ENCODE measurements around the gene ASTN2. TPM values are rescaled to one million over a fixed set of nuclear protein-coding genes. Genes with fewer than 3 reads are reported as not detected.

Gene ASTN2
- total and polyA plus RNA-seq, 2 experiments from 2014 or later = 5.8 to 7.5 TPM

- H4K20me1 ChIP-seq (ENCODE audit: insufficient read depth) = no peaks in the 10 kb centered on the region
- H3K4me1 ChIP-seq (ENCODE audit: insufficient read depth) = peaks cover 3% of the 10 kb centered on the region; the same call in 1 of the 2 replicates
- H3K9me2 ChIP-seq (ENCODE audit: insufficient read depth) = no peaks in the 10 kb centered on the region
- H3F3A ChIP-seq (ENCODE audit: insufficient read depth) = peaks cover 4% of the 10 kb centered on the region
- no peaks in the 10 kb centered on the region for H3K79me2 ChIP-seq (ENCODE audit: insufficient read depth)
- no peak for TF ChIP-seq EZH2phosphoT487 (IDR thresholded peaks at IDR 0.05; ENCODE audit: insufficient read depth, low read depth)
- TF ChIP-seq EZH2 (IDR thresholded peaks at IDR 0.05; ENCODE audit: insufficient read depth, poor library complexity, severe bottlenecking) = no peak
- H3K36me3 ChIP-seq (ENCODE audit: low read depth) = no peaks in the 10 kb centered on the region
- no peak overlapping the region for H3K27ac ChIP-seq
- H3K4me3 ChIP-seq = no peak overlapping the region
- H2AFZ ChIP-seq = no peak overlapping the region
- no peak overlapping the region for H3K9ac ChIP-seq
- 95 to 97% methylated on average over 1 of the region's 1 CpG for WGBS, 2 experiments (ENCODE audit: low coverage in 1 of 2, low lambda C conversion rate in 2 of 2, missing lambda C conversion rate in 2 of 2)
- H3K4me2 ChIP-seq (ENCODE audit: unreplicated experiment) = no peak overlapping the region
- no peaks in the 10 kb centered on the region for H3K27me3 ChIP-seq (replicated peaks; ENCODE audit: insufficient read depth)
- in situ Hi-C loops (cut with MboI) = no loop called here
- H3K9me3 ChIP-seq (ENCODE audit: low read depth) = no peaks in the 10 kb centered on the region
- DNase-seq = no peak
Measured at GRCh38 chr9:116416421-116416820, 998.4 kb downstream of the ASTN2 start.

GRCh38 chr9:116414374-116414773 is 1000.5 kb downstream of the ASTN2 start:
- Histone ChIP-seq H3F3A (ENCODE audit: insufficient read depth) (no peaks in the 10 kb centered on the region), H3K4me3 (no peak overlapping the region), H3K9me2 (ENCODE audit: insufficient read depth) (no peaks in the 10 kb centered on the region), H3K27ac (no peak overlapping the region), H3K9me3 (ENCODE audit: low read depth) (no peaks in the 10 kb centered on the region), H3K4me1 (ENCODE audit: insufficient read depth) (no peaks in the 10 kb centered on the region), H3K4me2 (ENCODE audit: unreplicated experiment) (no peak overlapping the region), H2AFZ (no peak overlapping the region), H3K79me2 (ENCODE audit: insufficient read depth) (no peaks in the 10 kb centered on the region), H3K9ac (no peak overlapping the region), H3K36me3 (ENCODE audit: low read depth) (no peaks in the 10 kb centered on the region), H3K27me3 (replicated peaks; ENCODE audit: insufficient read depth) (no peaks in the 10 kb centered on the region), H4K20me1 (ENCODE audit: insufficient read depth) (no peaks in the 10 kb centered on the region)
- no peak for TF ChIP-seq EZH2phosphoT487 (IDR thresholded peaks at IDR 0.05; ENCODE audit: insufficient read depth, low read depth)
- no peak for TF ChIP-seq EZH2 (IDR thresholded peaks at IDR 0.05; ENCODE audit: insufficient read depth, poor library complexity, severe bottlenecking)
- in situ Hi-C loops (cut with MboI) = no loop called here
- no peak for DNase-seq
- WGBS, 2 experiments (ENCODE audit: low coverage in 1 of 2, low lambda C conversion rate in 2 of 2, missing lambda C conversion rate in 2 of 2) = 74 to 86% methylated on average over 2 of the region's 2 CpGs

GRCh38 chr9:116411506-116411905 is 1003.4 kb downstream of the ASTN2 start:
- Histone ChIP-seq H3K36me3 (ENCODE audit: low read depth) (no peaks in the 10 kb centered on the region), H2AFZ (no peak overlapping the region), H3K9me2 (ENCODE audit: insufficient read depth) (no peaks in the 10 kb centered on the region), H3K9ac (no peak overlapping the region), H3K27ac (no peak overlapping the region), H3K27me3 (replicated peaks; ENCODE audit: insufficient read depth) (no peaks in the 10 kb centered on the region), H3K4me2 (ENCODE audit: unreplicated experiment) (no peak overlapping the region), H3F3A (ENCODE audit: insufficient read depth) (no peaks in the 10 kb centered on the region), H4K20me1 (ENCODE audit: insufficient read depth) (no peaks in the 10 kb centered on the region), H3K79me2 (ENCODE audit: insufficient read depth) (no peaks in the 10 kb centered on the region), H3K9me3 (ENCODE audit: low read depth) (no peaks in the 10 kb centered on the region), H3K4me1 (ENCODE audit: insufficient read depth) (no peaks in the 10 kb centered on the region), H3K4me3 (no peak overlapping the region)
- no peak for DNase-seq
- in situ Hi-C loops (cut with MboI) = no loop called here
- 72 to 81% methylated on average over 1 of the region's 1 CpG for WGBS, 2 experiments (ENCODE audit: low coverage in 1 of 2, low lambda C conversion rate in 2 of 2, missing lambda C conversion rate in 2 of 2)
- no peak for TF ChIP-seq EZH2phosphoT487 (IDR thresholded peaks at IDR 0.05; ENCODE audit: insufficient read depth, low read depth)
- TF ChIP-seq EZH2 (IDR thresholded peaks at IDR 0.05; ENCODE audit: insufficient read depth, poor library complexity, severe bottlenecking) = no peak

- no peaks in the 10 kb centered on the region for H3K9me2 ChIP-seq (ENCODE audit: insufficient read depth)
- no peaks in the 10 kb centered on the region for H4K20me1 ChIP-seq (ENCODE audit: insufficient read depth)
- no peak for DNase-seq
- no peak overlapping the region for H3K4me2 ChIP-seq (ENCODE audit: unreplicated experiment)
- no peaks in the 10 kb centered on the region for H3K9me3 ChIP-seq (ENCODE audit: low read depth)
- no peak overlapping the region for H3K27ac ChIP-seq
- no peaks in the 10 kb centered on the region for H3F3A ChIP-seq (ENCODE audit: insufficient read depth)
- no peak overlapping the region for H3K4me3 ChIP-seq
- no peaks in the 10 kb centered on the region for H3K79me2 ChIP-seq (ENCODE audit: insufficient read depth)
- 84% methylated on average over 6 of the region's 6 CpGs for WGBS, 2 experiments (ENCODE audit: low coverage in 1 of 2, low lambda C conversion rate in 2 of 2, missing lambda C conversion rate in 2 of 2)
- no peaks in the 10 kb centered on the region for H3K27me3 ChIP-seq (replicated peaks; ENCODE audit: insufficient read depth)
- no peak overlapping the region for H2AFZ ChIP-seq
- TF ChIP-seq EZH2phosphoT487 (IDR thresholded peaks at IDR 0.05; ENCODE audit: insufficient read depth, low read depth) = no peak
- no peak for TF ChIP-seq EZH2 (IDR thresholded peaks at IDR 0.05; ENCODE audit: insufficient read depth, poor library complexity, severe bottlenecking)
- H3K9ac ChIP-seq = no peak overlapping the region
- H3K4me1 ChIP-seq (ENCODE audit: insufficient read depth) = no peaks in the 10 kb centered on the region
- in situ Hi-C loops (cut with MboI) = no loop called here
- no peaks in the 10 kb centered on the region for H3K36me3 ChIP-seq (ENCODE audit: low read depth)
Measured at GRCh38 chr9:116409638-116410037, 1005.2 kb downstream of the ASTN2 start.

- no peak overlapping the region for H3K27ac ChIP-seq
- no peaks in the 10 kb centered on the region for H3K9me3 ChIP-seq (ENCODE audit: low read depth)
- WGBS, 2 experiments (ENCODE audit: low coverage in 1 of 2, low lambda C conversion rate in 2 of 2, missing lambda C conversion rate in 2 of 2) = 85 to 97% methylated on average over 2 of the region's 2 CpGs
- no peak overlapping the region for H2AFZ ChIP-seq
- no peaks in the 10 kb centered on the region for H3K4me1 ChIP-seq (ENCODE audit: insufficient read depth)
- H3K4me2 ChIP-seq (ENCODE audit: unreplicated experiment) = no peak overlapping the region
- in situ Hi-C loops (cut with MboI) = no loop called here
- TF ChIP-seq EZH2phosphoT487 (IDR thresholded peaks at IDR 0.05; ENCODE audit: insufficient read depth, low read depth) (no peak), EZH2 (IDR thresholded peaks at IDR 0.05; ENCODE audit: insufficient read depth, poor library complexity, severe bottlenecking) (no peak)
- H3K9me2 ChIP-seq (ENCODE audit: insufficient read depth) = no peaks in the 10 kb centered on the region
- no peak overlapping the region for H3K9ac ChIP-seq
- no peak overlapping the region for H3K4me3 ChIP-seq
- no peaks in the 10 kb centered on the region for H4K20me1 ChIP-seq (ENCODE audit: insufficient read depth)
- no peaks in the 10 kb centered on the region for H3K27me3 ChIP-seq (replicated peaks; ENCODE audit: insufficient read depth)
- DNase-seq = no peak
- no peaks in the 10 kb centered on the region for H3K36me3 ChIP-seq (ENCODE audit: low read depth)
- no peaks in the 10 kb centered on the region for H3K79me2 ChIP-seq (ENCODE audit: insufficient read depth)
- H3F3A ChIP-seq (ENCODE audit: insufficient read depth) = 0 out of 2 replicates have a peak, but pooled peaks cover 1% of the 10 kb centered on the region
Measured at GRCh38 chr9:116409129-116409528, 1005.7 kb downstream of the ASTN2 start.

Measured in GM23248 (cell line).